ENCODE measurements around the gene KCNIP4.

Gene KCNIP4

GRCh38 chr4:21628116-21628670, 320.4 kb downstream of the KCNIP4 start:
- H3K27me3 ChIP-seq (ENCODE audit: insufficient read depth, poor library complexity, severe bottlenecking): no peaks in the 10 kb centered on the region
- DNase-seq (ENCODE audit: low read depth in 1 of 2, low spot score in 1 of 2): no peak

GRCh38 chr4:21625447-21625846, 323.1 kb downstream of the KCNIP4 start:
- Histone ChIP-seq H3K27me3 (ENCODE audit: insufficient read depth, poor library complexity, severe bottlenecking) (no peaks in the 10 kb centered on the region), H3K27ac (replicated peaks) (no peak overlapping the region), H3K4me3 (replicated peaks; ENCODE audit: insufficient read depth, low read length) (no peak overlapping the region)
- DNase-seq (ENCODE audit: low read depth in 1 of 2, low spot score in 1 of 2): no peak
- TF ChIP-seq GABPA (IDR thresholded peaks at IDR 0.05; ENCODE audit: low read depth): no peak
- TF ChIP-seq CTCF (IDR thresholded peaks at IDR 0.05; ENCODE audit: insufficient read depth, low read length): no peak
- no peak for TF ChIP-seq SPI1 (IDR thresholded peaks at IDR 0.05; ENCODE audit: borderline replicate concordance, low read depth)
- no peak for TF ChIP-seq REST (IDR thresholded peaks at IDR 0.05; ENCODE audit: insufficient replicate concordance, low read depth)
- no peak for TF ChIP-seq POLR2AphosphoS5 (IDR thresholded peaks at IDR 0.05; ENCODE audit: low read depth)

More at GRCh38 chr4:21628116-21628670, 320.4 kb downstream of the KCNIP4 start:
- H3K4me3 ChIP-seq (replicated peaks; ENCODE audit: insufficient read depth, low read length): no peak overlapping the region
- TF ChIP-seq GABPA (IDR thresholded peaks at IDR 0.05; ENCODE audit: low read depth): no peak
- no peak for TF ChIP-seq SPI1 (IDR thresholded peaks at IDR 0.05; ENCODE audit: borderline replicate concordance, low read depth)
- no peak for TF ChIP-seq REST (IDR thresholded peaks at IDR 0.05; ENCODE audit: insufficient replicate concordance, low read depth)
- no peak for TF ChIP-seq CTCF (IDR thresholded peaks at IDR 0.05; ENCODE audit: insufficient read depth, low read length)
- TF ChIP-seq POLR2AphosphoS5 (IDR thresholded peaks at IDR 0.05; ENCODE audit: low read depth): no peak
- no peak overlapping the region for H3K27ac ChIP-seq (replicated peaks)

- TF ChIP-seq GABPA (IDR thresholded peaks at IDR 0.05; ENCODE audit: low read depth) (no peak), SPI1 (IDR thresholded peaks at IDR 0.05; ENCODE audit: borderline replicate concordance, low read depth) (no peak), CTCF (IDR thresholded peaks at IDR 0.05; ENCODE audit: insufficient read depth, low read length) (no peak), POLR2AphosphoS5 (IDR thresholded peaks at IDR 0.05; ENCODE audit: low read depth) (no peak), REST (IDR thresholded peaks at IDR 0.05; ENCODE audit: insufficient replicate concordance, low read depth) (no peak)
- DNase-seq (ENCODE audit: low read depth in 1 of 2, low spot score in 1 of 2): no peak
- H3K27me3 ChIP-seq (ENCODE audit: insufficient read depth, poor library complexity, severe bottlenecking): no peaks in the 10 kb centered on the region
- H3K27ac ChIP-seq (replicated peaks): no peak overlapping the region
- H3K4me3 ChIP-seq (replicated peaks; ENCODE audit: insufficient read depth, low read length): no peak overlapping the region
These were observed 343.6 kb downstream of the KCNIP4 start for GRCh38 chr4:21605006-21605405.

Measured in HL-60 (cell line).